Gastroesophageal sphincter (tissue), 3 donors: ENCODE data around the gene TUBA3C.

ENCODE experiments used
- CTCF ChIP-seq, 4 experiments: fragments of 200-600 bp in 2 of 4; fragments of 450-650 bp in 2 of 4; sonication (generic) in 1 of 4; IDR thresholded peaks; one replicate each; pipeline ENCODE4 v1.5.1; 2017 to 2019; ENCODE audit warnings: antibody characterized with exemption in 4 of 4, mild to moderate bottlenecking in 2 of 4, moderate library complexity in 2 of 4
- EP300 ChIP-seq: sonication (generic); formaldehyde crosslinking; IDR thresholded peaks from one replicate; pipeline ENCODE4 v1.6.1; 2017; ENCODE audit warnings: antibody characterized with exemption, mild to moderate bottlenecking
- POLR2A ChIP-seq, 2 donors: fragments of 450-650 bp; IDR thresholded peaks; one replicate each; pipeline ENCODE4 v1.6.1; 2017; ENCODE audit warnings: antibody characterized with exemption in 2 of 2, mild to moderate bottlenecking in 2 of 2, moderate library complexity in 1 of 2
- POLR2AphosphoS5 ChIP-seq: sonication (generic); formaldehyde crosslinking; IDR thresholded peaks from one replicate; pipeline ENCODE4 v1.6.1; 2017; ENCODE audit warnings: antibody characterized with exemption

DNA sequence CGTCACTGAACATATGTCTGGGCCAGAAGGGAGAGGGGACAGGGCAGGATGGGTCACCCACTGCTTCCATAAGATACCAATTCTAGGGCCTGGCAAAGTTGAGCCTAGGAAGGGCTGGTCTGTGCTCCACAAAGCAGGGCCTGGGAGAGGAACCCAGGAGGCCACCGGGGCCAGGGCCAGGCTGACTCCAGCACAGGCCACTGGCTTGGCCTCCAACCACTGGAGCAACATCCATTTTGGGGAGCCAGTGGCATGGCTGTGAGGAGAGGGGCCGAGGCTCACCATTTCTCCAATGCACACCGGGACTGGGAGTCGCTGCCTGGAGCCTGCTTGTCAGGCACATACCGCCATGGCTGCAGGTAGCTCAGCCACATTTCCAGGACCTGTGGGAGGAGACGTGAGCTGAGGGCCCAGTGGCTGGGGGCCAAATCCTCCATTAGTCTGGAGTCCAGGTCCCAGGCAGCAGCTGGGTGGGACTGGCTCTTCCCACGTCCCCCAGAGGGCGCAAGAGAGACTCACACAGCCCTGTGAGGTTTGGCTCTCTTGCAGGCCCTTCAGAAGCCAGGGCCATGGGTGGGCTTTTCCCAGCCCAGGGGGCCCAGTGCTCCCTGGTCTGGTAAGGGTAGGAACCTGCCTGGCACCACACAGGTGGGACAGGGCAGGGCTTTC is 27.7 kb downstream of the TUBA3C start:
- TF ChIP-seq CTCF (IDR thresholded peaks at IDR 0.05) (no peak), POLR2A (IDR thresholded peaks at IDR 0.05) (no peak), EP300 (no peak), POLR2AphosphoS5 (no peak)
